Stomach (tissue), 4 donors: ENCODE results near the gene ITGA5.

Source experiments
- POLR2A ChIP-seq, 4 donors: fragments of 450-650 bp; IDR thresholded peaks; one replicate each; pipeline ENCODE4 v1.6.1; 2016; ENCODE audit warnings: antibody characterized with exemption in 4 of 4, control low read depth in 2 of 4, mild to moderate bottlenecking in 1 of 4, moderate library complexity in 1 of 4
- TF ChIP-seq, protein P1 (sequence below), 7 experiments: fragments of 450-650 bp in 4 of 7; fragments of 200-600 bp in 3 of 7; sonication (generic) in 3 of 7; IDR thresholded peaks; one replicate each; pipeline ENCODE4 v1.5.1; 2016 to 2019; ENCODE audit warnings: antibody characterized with exemption in 7 of 7, control low read depth in 2 of 7, mild to moderate bottlenecking in 1 of 7

DNA sequence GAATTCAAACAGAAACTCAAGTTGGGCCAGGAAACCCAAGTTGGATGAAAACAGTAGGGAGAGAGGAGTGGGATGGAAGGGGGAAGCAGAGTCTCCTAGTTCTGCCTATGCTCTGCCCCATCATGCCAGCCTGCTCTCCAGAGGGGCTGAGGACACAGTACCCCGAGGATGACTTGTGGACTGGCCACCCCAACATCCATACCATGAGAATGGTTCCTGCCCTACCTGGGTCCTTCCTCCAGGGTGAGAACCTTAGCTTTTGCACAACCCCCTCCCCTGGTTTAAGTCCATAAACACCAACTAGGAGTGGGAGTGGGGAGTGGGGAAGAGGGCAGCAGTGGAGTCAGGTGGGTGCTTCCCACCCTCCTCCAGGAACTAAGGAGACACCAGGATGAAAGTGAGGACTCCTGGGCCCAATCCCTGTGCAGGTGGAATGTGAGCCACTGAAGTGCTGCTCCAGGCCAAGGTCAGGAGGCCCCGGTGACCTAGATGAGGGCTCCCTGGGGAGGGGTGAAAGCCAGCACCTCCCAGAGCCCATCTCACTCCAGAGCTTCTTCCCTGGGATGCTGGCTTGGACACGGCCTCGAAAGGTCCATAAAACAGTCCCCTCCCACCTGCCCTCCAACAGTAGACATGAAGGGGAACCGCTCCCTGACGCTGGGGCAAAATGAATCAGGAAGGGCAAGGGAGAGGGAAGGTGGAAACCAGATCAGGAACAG lies 41.1 kb downstream of the ITGA5 start:
- TF ChIP-seq, protein P1, sequence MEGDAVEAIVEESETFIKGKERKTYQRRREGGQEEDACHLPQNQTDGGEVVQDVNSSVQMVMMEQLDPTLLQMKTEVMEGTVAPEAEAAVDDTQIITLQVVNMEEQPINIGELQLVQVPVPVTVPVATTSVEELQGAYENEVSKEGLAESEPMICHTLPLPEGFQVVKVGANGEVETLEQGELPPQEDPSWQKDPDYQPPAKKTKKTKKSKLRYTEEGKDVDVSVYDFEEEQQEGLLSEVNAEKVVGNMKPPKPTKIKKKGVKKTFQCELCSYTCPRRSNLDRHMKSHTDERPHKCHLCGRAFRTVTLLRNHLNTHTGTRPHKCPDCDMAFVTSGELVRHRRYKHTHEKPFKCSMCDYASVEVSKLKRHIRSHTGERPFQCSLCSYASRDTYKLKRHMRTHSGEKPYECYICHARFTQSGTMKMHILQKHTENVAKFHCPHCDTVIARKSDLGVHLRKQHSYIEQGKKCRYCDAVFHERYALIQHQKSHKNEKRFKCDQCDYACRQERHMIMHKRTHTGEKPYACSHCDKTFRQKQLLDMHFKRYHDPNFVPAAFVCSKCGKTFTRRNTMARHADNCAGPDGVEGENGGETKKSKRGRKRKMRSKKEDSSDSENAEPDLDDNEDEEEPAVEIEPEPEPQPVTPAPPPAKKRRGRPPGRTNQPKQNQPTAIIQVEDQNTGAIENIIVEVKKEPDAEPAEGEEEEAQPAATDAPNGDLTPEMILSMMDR (IDR thresholded peaks at IDR 0.05): no peak
- no peak for TF ChIP-seq POLR2A (IDR thresholded peaks at IDR 0.05)
